Stimulated activated naive CD4-positive, alpha-beta T cell treated with Interleukin-2 at 50 U/mL for 16 hours (primary cell): Measurements from ENCODE around the gene IKZF1.

Source experiments
- DNase-seq: peaks from one replicate; lab custom pipeline; 2025; lab: John Stamatoyannopoulos, UW

IKZF1 gene

DNA sequence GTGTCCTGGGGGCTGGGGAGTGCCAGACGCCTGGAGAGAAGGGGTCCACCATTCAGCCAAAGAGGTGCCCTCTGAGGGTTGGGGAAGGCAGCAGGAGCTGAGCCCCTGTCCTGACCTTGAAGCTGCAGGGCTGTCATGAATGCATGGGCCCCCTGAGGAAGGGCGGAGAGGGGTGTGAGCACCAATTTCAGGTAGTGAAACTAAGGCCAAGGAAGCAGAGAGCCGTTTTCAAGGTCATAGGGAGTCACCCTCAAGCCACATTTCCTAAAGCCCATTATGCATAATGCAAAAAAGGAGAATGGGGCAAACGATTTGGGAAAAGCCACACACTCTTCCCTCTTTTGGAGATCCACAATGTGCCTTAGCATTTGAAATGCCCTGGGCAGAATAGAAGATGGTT, 108.5 kb downstream of the IKZF1 start:
- DNase-seq = no peak

DNA sequence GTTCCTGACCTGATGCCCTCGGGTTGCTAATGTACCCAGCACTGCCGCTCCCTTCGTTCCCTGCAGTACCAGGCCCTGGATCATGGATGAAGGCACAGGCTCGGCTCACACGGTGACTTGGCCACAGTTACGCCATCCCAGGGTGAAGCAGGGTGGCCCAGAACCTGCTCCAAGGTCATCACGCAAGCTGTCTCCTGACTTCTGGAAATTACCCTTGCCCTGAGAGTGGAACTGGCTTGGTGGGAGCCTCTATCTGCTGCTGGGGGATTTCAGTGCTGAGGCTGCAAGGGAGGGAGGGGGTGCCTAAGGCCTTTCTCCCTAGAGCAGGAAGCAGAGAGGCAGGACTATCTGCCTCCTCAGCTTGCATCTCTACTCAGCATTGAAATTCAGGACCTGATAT, 109.0 kb downstream of the IKZF1 start:
- no peak for DNase-seq

DNA sequence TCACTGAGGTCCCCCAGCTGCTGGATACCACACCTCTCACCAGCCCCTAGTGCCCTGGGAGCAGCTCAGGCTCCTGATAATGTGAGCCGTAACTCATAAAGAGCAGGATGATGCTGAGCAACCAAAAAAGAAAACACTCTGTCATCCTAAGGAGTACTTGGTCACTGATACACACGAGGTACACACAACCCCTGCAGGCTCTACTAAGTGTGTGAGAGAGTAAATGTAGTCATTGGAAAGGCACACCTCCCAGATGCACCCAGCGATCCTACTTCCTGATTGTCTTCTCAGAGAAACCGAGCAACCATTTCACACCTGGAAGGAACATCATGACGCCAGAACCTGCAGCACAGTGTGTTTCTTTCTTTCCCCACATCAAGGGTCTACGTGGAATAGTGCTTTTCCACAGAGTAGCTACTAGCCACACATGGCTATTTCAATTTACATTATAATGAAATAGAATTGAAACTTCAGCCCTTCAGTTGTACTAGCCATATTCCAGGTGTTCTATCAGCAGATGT, 111.4 kb downstream of the IKZF1 start:
- DNase-seq = no peak

GRCh38 chr7:50416527-50417182, 112.1 kb downstream of the IKZF1 start:
- no peak for DNase-seq

DNA sequence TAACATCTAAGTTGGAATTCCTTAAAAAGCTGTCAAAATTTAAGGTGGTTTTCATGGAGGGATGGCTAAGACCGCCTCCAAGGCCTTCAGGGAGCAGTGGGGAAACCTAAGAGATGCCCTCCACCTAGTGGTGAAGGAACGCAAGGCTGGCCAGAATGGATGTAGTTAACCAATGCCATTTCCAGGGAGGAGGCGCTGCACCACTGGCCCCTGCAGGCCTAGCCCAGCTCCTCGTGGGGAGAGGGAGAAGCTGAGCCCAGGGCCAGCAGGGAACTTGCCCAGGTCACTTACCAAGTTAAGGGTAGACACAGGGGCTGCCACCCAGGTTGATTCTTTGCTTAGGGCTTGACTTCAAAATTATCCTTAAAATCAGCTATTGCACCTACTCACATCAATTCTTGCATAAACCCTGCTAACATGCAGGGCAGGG, 113.6 kb downstream of the IKZF1 start:
- peak; percentile 63 for DNase-seq

DNA sequence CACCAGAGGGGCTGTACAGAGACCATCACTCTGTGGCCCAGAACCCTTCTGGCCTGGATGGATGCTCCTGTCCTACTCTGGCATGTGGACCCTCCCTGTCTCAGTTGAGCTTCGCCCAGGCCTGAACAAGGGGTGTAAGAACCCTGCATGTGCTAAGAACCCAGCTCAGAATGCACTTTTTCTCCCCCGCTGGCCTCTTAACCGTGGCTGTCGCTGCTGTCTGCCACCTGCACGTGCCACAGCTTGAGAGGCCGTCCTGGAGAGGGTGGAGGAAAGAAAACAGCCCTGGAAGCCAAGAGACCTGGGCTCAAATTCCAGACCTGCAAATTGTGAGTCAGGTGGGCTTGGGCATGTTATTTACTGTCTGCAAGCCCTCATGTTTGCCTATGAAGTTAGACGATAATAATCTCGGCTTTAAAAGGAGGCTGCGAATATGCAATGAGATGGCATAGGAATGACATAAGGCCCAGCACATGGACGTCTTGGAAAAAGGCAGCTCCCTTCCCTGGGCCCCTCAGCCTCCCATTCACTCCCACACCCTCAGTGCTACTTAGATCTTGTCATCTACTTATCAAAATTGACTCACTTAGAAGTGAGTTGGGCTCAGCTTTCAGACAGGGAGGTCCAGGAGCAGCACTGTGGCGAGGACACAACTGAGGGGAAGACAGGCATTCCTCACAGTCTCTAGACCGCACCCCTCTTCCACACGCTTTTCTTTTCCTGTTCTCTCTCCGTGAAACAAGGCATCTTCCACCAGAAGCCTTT, 114.2 kb downstream of the IKZF1 start:
- no peak for DNase-seq

DNA sequence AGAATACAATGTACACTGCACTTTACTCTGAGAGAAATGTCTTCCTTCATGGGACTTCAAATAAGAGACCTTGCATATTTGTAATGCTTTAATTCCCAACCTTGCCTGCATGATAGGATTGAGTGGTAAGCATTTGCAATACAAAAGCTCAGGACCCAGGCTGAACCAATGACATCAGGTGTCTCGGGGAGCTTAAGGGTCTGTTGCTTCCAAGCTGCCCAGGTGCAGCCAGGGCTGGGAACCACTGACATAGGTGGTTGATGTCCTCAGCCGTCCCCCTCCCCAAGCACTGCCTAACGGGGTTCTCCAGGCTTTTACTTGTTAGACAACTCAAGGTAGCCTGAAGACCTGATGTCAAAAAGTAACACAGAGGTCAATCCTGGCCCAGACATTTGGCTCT, 116.5 kb downstream of the IKZF1 start:
- DNase-seq = no peak

DNA sequence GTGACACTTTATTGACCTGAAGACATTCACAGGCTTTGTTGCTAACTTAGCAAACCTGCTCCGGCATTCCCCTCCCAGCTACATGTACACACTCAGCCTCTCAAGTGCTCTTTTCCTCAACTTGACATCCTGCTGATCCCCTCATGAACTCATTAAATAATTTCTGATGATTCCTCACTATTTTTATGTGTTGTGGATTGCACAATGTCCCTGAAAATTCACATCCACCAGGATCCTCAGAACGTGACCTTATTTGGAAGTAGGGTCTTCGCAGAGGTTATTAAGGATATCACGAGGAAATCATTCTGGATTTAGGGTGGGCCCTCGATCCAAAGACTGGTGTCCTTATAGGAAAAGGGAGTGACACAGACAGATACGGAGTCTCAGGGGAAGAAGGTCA, 118.3 kb downstream of the IKZF1 start:
- no peak for DNase-seq

GRCh38 chr7:50423860-50424259, 119.3 kb downstream of the IKZF1 start:
- no peak for DNase-seq

DNA sequence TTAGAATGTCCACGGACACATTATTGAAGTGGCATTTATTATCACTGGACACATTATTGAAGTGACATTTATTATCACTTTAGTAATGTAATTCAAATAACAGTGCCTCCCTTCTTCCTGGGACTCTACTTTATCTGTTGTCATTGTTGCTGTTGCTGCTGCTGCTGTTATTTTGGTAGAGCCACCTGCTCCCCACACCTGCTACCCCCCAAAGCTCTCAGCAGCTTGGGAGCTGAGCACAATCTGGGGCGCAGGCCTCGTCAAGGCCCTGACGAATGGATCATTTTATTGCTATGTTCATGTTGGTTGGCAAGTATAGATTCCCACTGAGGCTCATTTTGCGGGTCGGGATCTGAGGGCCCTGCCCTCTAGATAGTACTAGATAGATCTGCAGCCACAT, 120.8 kb downstream of the IKZF1 start:
- no peak for DNase-seq

GRCh38 chr7:50426280-50427045, 121.9 kb downstream of the IKZF1 start:
- no peak for DNase-seq

DNA sequence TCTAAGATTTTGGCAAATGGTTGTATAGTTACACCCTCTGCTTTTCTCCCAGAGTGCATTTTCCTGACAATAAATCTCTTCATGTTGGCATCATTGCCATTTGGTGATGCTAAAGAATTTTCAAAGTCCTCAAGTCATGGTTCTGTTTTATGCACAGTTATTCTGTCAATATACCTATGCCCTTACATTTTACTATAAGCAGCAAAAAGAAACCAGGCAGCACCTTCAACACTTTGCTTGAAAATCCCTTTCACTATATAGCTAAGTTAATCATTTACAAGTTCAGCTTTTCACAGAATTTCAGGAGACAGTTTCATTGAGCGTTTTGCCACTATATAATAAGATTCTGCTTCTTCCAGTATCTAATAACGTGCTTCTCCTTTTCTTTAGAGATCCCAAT, 123.0 kb downstream of the IKZF1 start:
- no peak for DNase-seq

DNA sequence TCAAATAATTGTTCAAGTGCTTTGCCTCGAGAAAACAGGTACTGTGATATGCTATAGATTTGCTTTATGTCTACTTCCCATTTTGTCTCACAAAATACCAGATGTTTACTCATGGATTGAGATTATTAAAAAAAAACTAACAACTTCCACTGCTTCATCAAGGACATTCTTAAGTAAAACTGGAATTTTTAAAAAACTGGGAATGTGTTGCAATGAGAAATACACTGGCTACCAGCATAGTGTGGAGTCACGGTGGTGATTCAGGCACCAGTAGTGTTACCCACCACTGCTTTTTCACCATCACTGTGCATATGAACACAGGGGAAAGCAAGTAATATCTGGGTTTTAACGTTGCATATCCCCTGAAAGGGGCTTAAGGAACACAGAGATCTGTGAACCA, 124.4 kb downstream of the IKZF1 start:
- DNase-seq = no peak

DNA sequence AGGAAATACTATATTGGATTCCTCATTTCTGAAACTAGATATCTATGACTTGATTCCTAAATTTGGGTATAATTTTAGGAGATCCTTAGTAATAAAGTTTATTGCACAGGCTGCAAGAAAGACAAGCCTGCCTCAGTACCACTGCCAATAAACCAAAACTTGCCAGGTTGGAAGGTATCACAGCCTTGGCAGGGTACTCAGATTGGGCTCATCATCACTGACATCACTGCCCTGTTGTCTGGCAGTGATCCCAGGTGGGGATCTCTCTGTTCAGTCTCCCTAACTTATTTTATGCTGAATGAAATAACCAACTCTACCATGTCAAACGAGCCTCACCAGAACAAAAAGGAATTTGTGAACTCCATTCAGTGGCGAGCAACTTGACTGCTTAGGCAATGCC, 126.8 kb downstream of the IKZF1 start:
- no peak for DNase-seq

GRCh38 chr7:50431722-50432305, 127.3 kb downstream of the IKZF1 start:
- DNase-seq = no peak

- DNase-seq = no peak
Observed at GRCh38 chr7:50436133-50436806, 131.8 kb downstream of the IKZF1 start.

DNA sequence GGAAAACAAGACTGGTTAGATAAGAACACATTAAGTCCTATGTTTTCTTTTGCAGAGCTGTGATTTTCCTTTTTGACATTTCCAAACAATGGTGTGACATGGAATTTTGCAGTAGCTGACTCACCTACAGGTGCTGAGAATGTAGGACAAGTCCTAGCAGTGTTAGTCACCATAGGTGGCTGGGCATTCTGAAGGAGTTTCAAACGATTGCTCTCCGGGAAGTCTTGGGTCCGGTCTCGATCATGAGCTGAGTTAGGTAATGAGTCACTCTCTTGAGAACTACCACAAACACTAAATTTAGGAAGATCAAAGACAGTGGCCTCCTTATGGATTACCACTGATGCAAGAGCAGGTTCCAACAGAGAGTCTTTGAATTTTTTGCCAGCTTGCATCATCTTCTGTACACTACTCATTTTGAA, 142.0 kb downstream of the IKZF1 start:
- no peak for DNase-seq

DNA sequence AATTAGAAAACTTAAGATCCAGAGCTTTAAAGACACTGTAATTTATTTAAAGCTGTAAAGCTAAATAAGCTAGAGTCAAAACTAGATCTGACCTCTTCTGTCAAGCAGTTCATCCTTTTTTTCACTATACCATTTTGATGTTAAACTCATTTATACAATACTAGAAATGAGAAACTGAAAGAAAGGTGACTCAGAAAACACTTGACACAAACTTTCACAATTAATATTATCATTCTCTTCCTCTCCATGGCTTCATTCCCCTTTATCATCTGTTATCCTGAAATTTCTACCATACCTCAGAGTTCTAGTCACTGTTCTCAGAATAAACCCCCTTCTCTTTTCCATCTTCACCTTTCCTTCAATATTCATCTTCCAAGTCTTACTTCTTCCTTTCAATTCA, 144.3 kb downstream of the IKZF1 start:
- no peak for DNase-seq

DNA sequence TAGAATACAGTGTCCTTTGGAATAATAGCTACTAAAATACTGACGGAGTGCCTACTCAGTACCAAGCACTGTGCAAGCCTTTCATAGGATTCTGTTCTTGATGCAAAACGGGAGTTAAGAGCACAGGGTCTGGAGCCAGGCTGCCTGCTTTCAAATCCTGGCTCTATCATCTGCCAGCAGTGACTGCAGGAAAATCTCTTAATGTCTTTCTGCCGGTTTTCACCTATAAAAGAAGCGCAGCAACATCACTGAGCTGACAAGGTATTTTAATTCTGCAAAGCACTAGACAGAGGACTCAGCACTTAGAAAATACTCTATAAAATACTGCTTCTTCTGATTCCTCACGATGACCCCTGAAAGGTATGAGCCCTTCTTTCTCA, 145.0 kb downstream of the IKZF1 start:
- no peak for DNase-seq

DNA sequence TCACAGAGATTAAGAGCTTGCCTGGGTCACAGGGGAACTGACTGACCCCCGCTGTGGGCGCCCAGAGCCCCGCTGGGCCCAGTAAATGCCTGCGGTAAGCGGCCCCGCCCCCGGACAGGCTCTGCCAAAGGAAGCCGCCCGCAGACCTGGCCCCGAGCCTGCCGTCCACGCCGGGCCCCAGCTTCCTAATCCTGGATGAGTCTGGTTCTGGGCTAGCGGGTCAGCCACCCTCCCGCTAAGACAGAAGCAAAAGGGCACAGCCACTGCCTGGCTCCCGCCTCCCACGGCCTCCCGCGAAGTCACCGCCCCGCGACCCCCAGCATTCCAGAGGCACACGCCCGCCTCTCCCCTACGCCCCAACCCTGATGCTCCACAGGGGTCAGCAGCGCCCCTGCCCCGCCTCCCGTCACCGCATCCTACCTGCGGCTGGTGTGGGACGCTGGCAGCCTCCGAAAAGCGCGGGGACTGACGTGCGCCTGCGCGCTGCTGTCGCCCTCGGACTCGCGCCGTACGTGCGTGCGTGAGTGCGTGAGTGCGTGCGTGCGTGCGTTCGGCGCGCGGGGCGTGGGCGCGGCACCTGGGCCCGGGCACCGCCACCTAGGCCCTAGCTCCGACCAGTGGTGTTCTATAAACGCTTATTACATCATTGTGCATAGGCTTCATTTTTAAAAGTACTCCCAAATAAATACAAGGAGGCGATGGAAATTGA, 145.5 kb downstream of the IKZF1 start, which contains the start of gene FIGNL1:
Gene FIGNL1, minus strand, starts transcription at position 470 of the 709 bp plus-strand sequence. CDS start 3,063 bp downstream, outside the sequence.
- peak; percentile 82 for DNase-seq

DNA sequence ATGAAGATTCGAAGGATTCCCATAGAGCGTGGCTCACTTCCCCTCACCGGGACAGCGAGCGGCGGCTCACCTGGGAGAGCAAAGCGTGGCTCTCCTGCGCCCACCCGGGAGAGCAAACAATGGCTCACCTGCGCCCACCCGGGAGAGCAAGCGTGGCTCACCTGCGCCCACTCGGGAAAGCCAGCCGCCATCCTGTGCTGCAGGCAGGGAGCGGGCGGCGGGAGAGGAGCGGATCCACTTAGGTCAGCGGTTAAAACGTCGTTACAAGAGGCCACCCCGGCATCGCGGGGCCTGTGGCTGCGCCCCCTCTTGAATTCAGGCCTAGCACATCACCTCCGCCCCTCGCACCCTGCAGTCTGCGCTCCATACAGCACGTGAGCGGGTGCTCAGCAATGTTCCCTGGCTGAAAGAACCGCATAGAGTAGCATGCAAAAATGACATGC, 146.1 kb downstream of the IKZF1 start:
- DNase-seq = no peak
